Uterus (tissue), 4 donors: Measurements from ENCODE around the gene KIRREL2. TPM values are rescaled to one million over a fixed set of nuclear protein-coding genes. Genes with fewer than 3 reads are reported as not detected.

ENCODE experiments used
- DNase-seq, 2 donors: peaks; one replicate each; pipeline ENCODE4 v3.0.0-alpha.2; 2019 to 2020
- H3K27ac ChIP-seq, 2 donors: fragments of 200-600 bp; sonication (generic); 1 replicate in 1 of 2; 2 replicates in 1 of 2; pipeline ENCODE4 v1.5.1; 2016 to 2018
- H3K27me3 ChIP-seq, 2 donors: fragments of 200-600 bp; sonication (generic); one replicate each; pipeline ENCODE4 v1.5.1; 2018 to 2019; ENCODE audit warnings: control low read depth in 1 of 2
- H3K36me3 ChIP-seq, 2 donors: fragments of 200-600 bp; sonication (generic); one replicate each; pipeline ENCODE4 v1.5.1; 2019; ENCODE audit warnings: control low read depth in 1 of 2
- H3K4me1 ChIP-seq, 2 donors: fragments of 200-600 bp; sonication (generic); one replicate each; pipeline ENCODE4 v1.5.1; 2018 to 2019; ENCODE audit warnings: control low read depth in 1 of 2
- H3K4me3 ChIP-seq, 2 donors: fragments of 200-600 bp; sonication (generic); 1 replicate in 1 of 2; 2 replicates in 1 of 2; pipeline ENCODE4 v1.5.1; 2018 to 2019; ENCODE audit warnings: mild to moderate bottlenecking in 1 of 2
- H3K9me3 ChIP-seq, 2 donors: fragments of 200-600 bp; sonication (generic); one replicate each; pipeline ENCODE4 v1.5.1; 2019; ENCODE audit warnings: control low read depth in 1 of 2
- CTCF ChIP-seq, 4 experiments: fragments of 200-600 bp in 2 of 4; fragments of 450-650 bp in 2 of 4; sonication (generic) in 2 of 4; IDR thresholded peaks; one replicate each; pipeline ENCODE4 v1.5.1; 2016 to 2019; ENCODE audit warnings: antibody characterized with exemption in 4 of 4, mild to moderate bottlenecking in 2 of 4, moderate library complexity in 1 of 4
- POLR2A ChIP-seq, 2 donors: fragments of 450-650 bp; IDR thresholded peaks; one replicate each; pipeline ENCODE4 v1.6.1; 2016; ENCODE audit warnings: antibody characterized with exemption in 2 of 2, mild to moderate bottlenecking in 1 of 2, moderate library complexity in 1 of 2
- intact Hi-C: fragments of 100-400 bp; cut with DNase I; formaldehyde crosslinking; loops from one replicate; pipeline ENCODE4 v1.15.1; 2023; ENCODE audit warnings: low total_unique reads
- total RNA-seq, 4 donors: library from RNA; depleted of rRNA in 3 of 4; stranded (reverse); fragments of >200 nt in 3 of 4; gene quantifications; one replicate each; pipeline versions ENCODE4 v1.1.0 to v1.2.4, GENCODE V29; 2014 to 2023
- donor health status: DM: yes; HTN: yes; CAD: no.

KIRREL2 gene
- total RNA-seq, 4 donors from 2014 or later, result 0.55 to 2.8 TPM; not detected in 2

GRCh38 chr19:35882114-35882832, 25.6 kb downstream of the KIRREL2 start:
- TF ChIP-seq CTCF (IDR thresholded peaks at IDR 0.05) (peak; percentile 46 to 68 (median 60)), POLR2A (IDR thresholded peaks at IDR 0.05) (no peak)
- no peaks in the 10 kb centered on the region for H3K36me3 ChIP-seq
- H3K27ac ChIP-seq, result no peak overlapping the region
- H3K27me3 ChIP-seq, result peaks cover 0 to 7% of the 10 kb centered on the region in 2 donors
- H3K4me1 ChIP-seq, result no peaks in the 10 kb centered on the region
- no peak overlapping the region for H3K4me3 ChIP-seq
- H3K9me3 ChIP-seq, result no peaks in the 10 kb centered on the region
- intact Hi-C loops, result loop anchor here (10.0 kb wide), 1 partner anchor 53 kb away; the partner anchor contains the start of gene LRFN3
- DNase-seq, result peak in 1 of 2 donors; percentile 60

DNA sequence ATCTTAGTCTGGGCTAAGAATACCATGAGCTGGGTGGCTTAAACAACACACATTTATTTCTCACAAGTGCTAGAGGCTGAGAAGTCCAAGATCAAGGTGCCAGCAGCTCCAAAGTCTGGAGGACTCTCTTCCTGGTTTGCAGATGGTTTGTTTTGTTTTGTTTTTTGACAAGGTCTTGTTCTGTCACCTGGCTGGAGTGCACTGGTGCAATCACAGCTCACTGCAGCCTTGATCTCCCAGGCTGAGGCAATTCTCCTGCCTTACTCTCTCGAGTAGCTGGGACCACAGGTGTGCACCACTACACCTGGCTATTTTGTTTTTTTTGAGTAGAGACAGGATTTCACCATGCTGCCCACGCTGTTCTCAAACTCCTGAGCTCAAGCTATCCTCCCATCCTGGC, 27.2 kb downstream of the KIRREL2 start:
- intact Hi-C loops, result loop anchor here (10.0 kb wide), 1 partner anchor 51 kb away; the partner anchor contains the start of gene LRFN3
- no peak for TF ChIP-seq POLR2A (IDR thresholded peaks at IDR 0.05)
- TF ChIP-seq CTCF (IDR thresholded peaks at IDR 0.05), result no peak

GRCh38 chr19:35885225-35885738, 28.6 kb downstream of the KIRREL2 start:
- Histone ChIP-seq H3K9me3 (no peaks in the 10 kb centered on the region), H3K27me3 (no peaks in the 10 kb centered on the region), H3K27ac (no peak overlapping the region), H3K4me3 (no peak overlapping the region), H3K36me3 (no peaks in the 10 kb centered on the region), H3K4me1 (no peaks in the 10 kb centered on the region)
- no peak for DNase-seq
- intact Hi-C loops, result loop anchor here (10.0 kb wide), 1 partner anchor 50 kb away; the partner anchor contains the start of gene LRFN3
- TF ChIP-seq POLR2A (IDR thresholded peaks at IDR 0.05) (no peak), CTCF (IDR thresholded peaks at IDR 0.05) (no peak)

More for the DNA sequence above, 27.2 kb downstream of the KIRREL2 start:
- H3K27ac ChIP-seq, result no peak overlapping the region
- H3K4me1 ChIP-seq, result no peaks in the 10 kb centered on the region
- no peaks in the 10 kb centered on the region for H3K9me3 ChIP-seq
- DNase-seq, result no peak
- no peaks in the 10 kb centered on the region for H3K36me3 ChIP-seq
- H3K27me3 ChIP-seq, result peaks cover 0 to 7% of the 10 kb centered on the region in 2 donors
- H3K4me3 ChIP-seq, result no peak overlapping the region

DNA sequence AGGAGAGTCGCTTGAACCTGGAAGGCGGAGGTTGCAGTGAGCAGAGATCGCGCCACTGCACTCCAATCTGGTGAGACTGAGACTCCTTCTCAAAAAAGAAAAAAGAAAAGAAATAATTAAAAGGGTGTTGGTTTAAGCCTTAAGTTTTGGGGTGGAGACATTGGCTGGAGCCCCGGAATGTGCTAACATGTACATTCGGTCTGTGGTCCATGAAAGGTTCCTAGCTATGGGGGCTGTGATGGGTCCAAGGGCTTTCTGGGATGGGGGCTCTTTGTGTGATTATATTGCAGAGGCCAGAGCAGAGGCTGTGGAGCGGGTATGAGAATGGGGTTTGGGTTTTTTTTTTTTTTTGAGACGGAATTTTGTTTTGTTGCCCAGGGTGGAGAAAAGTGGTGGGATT, 29.2 kb downstream of the KIRREL2 start:
- Histone ChIP-seq H3K27me3 (no peaks in the 10 kb centered on the region), H3K27ac (no peak overlapping the region), H3K4me1 (no peaks in the 10 kb centered on the region), H3K4me3 (no peak overlapping the region), H3K9me3 (no peaks in the 10 kb centered on the region), H3K36me3 (no peaks in the 10 kb centered on the region)
- no peak for DNase-seq
- TF ChIP-seq CTCF (IDR thresholded peaks at IDR 0.05), result no peak
- TF ChIP-seq POLR2A (IDR thresholded peaks at IDR 0.05), result no peak
- intact Hi-C loops, result loop anchor here (10.0 kb wide), 1 partner anchor 49 kb away; the partner anchor contains the start of gene LRFN3

DNA sequence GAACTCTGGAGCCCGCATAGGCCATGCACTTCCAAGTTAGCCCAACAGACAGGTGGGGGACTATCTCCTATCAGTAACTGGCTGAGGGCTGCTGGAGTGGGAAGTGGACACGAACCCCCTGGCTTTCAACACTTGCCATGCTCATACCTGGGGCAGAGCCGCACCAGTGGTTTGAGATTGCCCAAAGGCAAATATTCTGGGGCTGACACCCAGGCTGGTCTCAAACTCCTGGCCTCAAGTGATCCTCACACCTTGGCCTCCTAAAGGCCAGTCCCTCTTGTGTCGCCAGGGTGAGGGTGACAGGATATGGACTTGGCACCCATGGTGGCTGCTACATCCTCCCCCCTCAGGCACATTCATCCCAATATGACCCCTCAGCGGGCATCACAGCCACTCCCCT, 30.5 kb downstream of the KIRREL2 start:
- H3K27ac ChIP-seq, result no peak overlapping the region
- H3K9me3 ChIP-seq, result no peaks in the 10 kb centered on the region
- H3K27me3 ChIP-seq, result no peaks in the 10 kb centered on the region
- intact Hi-C loops, result loop anchor here (10.0 kb wide), 1 partner anchor 48 kb away; the partner anchor contains the start of gene LRFN3
- no peak for TF ChIP-seq POLR2A (IDR thresholded peaks at IDR 0.05)
- TF ChIP-seq CTCF (IDR thresholded peaks at IDR 0.05), result no peak
- no peak for DNase-seq
- no peaks in the 10 kb centered on the region for H3K4me1 ChIP-seq
- H3K36me3 ChIP-seq, result no peaks in the 10 kb centered on the region
- no peak overlapping the region for H3K4me3 ChIP-seq
